ENCODE data around the gene HNRNPH2.
A peak's percentile ranks its signal among the peaks of the same experiment; 100 is the strongest.

HNRNPH2 gene

DNA sequence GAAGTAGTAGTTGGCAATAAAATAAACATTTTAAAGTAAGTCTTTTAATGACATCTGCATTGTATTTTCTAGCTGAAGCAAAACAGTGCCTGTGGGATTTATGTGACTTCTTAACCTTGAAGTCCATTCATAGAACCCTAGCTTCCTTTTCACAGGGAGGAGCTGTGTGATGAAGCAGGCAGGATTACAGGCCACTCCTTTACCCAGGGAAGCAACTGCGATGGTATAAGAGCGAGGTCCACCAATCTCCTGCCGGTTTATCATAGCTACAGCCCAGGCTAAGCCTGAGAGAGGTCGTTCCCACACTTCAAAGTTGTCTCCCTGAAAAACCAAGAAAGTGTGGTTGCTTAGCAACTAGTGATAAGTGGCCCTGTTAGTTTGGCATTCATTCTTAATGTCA is 10.2 kb upstream of the HNRNPH2 start:
- no peak for DNase-seq

DNA sequence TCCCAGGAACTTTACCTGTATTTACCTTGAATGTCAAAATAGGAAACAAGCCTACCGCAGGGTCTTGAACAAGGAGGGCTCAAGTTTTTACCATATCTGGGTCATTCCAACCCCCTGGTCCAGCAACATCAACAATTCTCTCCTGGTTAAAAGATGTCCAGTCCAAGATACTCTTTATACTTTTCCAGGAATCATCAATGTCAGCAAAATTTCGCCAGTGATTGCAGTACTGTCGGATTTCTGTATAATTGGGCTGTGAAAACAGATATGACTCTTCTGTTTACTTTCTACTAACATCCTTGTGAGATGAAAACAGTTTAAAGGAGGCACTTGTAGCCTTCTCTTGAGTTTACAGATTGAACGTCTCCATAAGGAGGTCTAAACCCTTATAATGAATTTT is 9.3 kb upstream of the HNRNPH2 start:
- DNase-seq: no peak

DNA sequence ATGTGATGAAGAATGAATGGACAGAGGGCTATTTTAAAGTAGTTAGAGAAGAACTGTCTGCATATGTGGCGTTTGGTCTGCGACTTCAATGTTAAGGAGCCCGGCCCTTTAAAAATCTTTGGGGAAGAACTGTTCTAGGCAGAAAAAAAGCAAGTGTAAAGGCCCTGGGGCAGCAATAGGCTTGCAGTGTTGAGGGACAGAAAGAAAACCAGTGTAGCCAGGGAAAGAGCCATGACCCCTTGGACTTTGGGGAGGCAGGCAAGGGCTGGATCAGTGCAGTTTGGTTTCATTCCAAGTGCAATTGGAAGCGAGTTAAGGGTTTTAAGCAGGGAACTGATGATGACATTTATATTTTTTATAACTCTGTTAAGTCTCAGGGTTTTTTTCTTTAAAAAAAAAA is 8.2 kb upstream of the HNRNPH2 start:
- DNase-seq: no peak

DNA sequence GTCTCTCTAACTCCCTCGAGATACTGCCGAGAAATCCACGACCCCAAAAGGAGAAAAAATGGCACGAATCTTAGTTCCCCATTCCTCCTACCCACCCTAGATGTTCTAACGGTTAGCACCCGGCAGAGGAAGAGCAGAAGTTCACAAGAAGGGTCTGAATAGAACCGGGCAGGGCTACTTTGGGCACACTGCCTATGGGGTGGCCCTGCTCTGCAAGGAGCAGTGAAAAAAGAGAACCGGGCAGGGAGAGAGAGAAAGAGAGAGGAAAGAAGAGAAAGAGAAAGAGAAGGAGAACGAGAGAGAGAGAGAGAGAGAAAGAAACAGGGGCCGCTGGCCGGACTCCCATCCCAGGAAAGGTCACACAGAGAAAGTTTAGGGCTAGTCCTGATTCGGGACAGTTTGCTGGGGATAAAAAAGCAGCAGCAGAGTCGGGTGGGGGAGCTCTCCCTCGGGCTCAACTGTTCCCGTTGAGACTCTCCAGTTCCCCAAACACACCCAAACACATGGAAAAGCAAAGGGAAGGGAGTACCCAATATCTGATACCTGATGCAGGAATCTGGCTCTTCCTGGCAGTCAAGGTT is 765 bp upstream of the HNRNPH2 start:
- DNase-seq: no peak

DNA sequence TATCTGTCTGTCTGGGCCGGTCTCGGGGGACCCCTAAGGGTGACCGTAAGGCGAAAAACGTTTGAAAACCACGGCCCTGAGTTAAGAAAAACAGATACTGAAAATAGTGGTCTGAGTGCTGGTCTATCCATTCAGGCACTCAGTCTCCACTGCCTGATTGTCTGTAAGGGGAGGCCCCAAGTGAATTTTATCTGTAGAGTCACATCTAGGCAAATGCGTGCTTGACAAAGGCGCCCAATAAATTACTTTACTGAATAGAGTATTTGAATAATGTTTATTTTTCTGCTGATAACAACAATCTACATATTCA is 465 bp downstream of the HNRNPH2 start:
- DNase-seq: no peak

DNA sequence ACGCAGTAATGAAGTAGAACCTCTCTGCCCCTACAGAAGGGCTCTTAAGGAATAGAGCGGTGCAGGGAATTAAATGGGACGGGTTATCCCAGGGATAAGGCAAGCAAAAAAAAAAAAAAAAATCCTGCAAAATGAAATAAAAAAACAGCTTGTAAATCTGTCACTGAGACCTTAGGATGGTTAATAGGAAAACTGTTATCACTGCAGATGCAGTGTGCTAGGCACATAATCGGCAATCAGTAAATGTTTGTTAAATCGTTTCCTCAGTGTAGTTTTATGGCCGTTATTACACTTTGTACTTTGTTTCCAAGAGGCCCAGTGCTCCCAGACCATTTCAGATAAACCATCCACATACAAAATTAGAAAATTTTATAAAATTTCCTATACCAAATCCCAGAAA is 1.0 kb downstream of the HNRNPH2 start:
- DNase-seq: no peak

DNA sequence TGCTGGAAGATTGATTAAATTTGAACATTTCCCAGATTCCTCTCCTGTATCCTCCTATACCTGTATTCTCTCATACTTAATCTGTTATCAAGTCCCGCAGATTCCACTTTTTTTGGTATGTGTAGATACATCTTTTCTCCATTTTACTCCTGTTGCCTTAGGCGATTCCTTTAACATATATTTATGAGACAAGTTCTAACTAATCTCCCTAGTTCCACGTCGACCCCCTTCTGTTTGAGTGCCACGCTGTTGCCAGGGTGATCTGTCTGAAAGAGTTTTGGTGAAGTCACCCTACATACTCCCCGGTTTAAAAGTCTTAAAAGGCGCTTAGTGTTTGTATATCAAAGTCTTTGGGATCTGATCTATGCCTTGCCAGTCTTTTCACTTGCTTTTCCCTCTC is 2.4 kb downstream of the HNRNPH2 start:
- no peak for DNase-seq

DNA sequence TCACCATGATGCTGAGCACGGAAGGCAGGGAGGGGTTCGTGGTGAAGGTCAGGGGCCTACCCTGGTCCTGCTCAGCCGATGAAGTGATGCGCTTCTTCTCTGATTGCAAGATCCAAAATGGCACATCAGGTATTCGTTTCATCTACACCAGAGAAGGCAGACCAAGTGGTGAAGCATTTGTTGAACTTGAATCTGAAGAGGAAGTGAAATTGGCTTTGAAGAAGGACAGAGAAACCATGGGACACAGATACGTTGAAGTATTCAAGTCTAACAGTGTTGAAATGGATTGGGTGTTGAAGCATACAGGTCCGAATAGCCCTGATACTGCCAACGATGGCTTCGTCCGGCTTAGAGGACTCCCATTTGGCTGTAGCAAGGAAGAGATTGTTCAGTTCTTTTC is 4.0 kb downstream of the HNRNPH2 start:
- no peak for DNase-seq

DNA sequence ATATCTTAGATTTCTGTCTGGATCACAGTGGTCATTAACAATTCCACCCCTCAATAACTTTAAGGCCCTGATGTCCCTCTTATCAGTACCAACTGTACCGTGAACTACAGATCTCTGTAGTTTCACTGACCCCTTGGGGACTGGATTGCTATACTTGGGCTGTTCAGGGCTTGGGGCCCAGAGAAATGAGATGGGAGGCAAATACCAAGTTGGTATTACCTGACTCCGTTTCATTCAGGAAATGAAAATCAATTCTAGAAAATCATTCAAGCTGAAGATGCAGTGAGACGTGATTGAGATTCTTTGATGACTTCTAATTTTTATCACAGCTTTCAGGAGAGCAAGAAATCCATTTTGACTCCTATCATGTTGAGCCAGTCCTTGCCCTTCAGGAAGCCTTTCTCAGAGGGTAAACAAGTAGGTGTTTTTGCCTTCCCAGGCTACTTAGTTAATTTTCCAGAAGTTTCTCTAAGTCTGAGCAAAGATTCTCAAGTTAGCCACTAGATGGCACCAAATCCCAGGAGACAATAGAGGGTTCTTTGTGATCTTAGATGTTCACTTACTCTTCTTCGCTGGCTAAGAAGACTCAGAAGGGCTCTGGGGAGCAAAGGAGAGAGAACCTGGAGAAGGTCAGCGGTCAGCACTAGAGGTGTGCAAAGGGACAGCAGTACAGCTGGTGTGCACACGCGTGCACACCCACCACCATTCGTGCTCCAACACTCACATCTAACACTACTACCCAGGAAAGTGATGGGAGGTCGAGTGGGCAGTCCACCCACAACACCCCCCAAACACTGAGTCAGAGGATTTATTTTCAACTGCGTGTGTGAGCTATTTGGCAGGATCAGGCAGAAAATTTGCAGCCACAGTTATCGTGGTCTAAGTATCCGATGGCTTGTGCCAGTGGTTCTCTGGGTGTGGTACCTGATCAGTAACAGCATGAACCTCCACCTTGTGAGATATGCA is 7.4 kb downstream of the HNRNPH2 start:
- DNase-seq: peak; percentile 8 to 76

DNA sequence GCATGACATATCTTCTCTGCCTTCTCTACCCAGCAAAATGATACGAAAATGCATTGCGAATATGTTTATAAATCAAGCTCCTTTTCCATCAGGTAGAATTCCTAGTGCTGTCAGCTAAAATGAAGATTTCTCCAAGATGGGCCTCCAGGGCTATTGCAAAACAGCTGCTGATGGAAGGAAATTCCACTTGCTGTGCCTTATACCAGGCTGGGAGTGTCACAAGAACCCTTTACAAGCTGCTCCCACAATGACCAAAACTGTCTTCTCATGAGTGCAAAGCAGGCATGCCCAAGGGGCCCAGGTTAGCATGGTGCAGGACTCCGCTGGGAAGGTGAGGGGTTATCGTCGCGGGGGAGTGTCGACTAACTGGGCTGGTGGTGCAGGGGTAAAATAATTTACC is 8.7 kb downstream of the HNRNPH2 start:
- no peak for DNase-seq

DNA sequence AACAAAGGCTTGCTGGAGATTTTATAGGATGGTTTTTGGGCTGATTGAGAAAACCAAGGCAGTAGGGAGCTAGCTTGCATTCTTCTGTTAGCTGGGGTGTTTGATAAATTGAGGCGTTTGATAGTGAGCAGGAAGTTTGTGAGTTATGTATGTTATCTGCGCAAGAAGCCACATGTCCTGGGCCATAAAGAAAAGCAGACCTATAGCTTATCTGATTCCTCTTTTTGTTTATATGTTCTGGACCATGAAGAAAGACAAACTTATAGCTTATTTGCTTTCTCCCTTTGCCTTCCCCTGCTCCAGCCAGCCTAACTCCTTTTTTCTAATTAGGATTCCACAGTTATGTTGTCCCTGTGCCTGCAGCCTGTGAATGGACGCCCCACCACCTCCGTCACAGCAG is 9.2 kb downstream of the HNRNPH2 start:
- no peak for DNase-seq

DNA sequence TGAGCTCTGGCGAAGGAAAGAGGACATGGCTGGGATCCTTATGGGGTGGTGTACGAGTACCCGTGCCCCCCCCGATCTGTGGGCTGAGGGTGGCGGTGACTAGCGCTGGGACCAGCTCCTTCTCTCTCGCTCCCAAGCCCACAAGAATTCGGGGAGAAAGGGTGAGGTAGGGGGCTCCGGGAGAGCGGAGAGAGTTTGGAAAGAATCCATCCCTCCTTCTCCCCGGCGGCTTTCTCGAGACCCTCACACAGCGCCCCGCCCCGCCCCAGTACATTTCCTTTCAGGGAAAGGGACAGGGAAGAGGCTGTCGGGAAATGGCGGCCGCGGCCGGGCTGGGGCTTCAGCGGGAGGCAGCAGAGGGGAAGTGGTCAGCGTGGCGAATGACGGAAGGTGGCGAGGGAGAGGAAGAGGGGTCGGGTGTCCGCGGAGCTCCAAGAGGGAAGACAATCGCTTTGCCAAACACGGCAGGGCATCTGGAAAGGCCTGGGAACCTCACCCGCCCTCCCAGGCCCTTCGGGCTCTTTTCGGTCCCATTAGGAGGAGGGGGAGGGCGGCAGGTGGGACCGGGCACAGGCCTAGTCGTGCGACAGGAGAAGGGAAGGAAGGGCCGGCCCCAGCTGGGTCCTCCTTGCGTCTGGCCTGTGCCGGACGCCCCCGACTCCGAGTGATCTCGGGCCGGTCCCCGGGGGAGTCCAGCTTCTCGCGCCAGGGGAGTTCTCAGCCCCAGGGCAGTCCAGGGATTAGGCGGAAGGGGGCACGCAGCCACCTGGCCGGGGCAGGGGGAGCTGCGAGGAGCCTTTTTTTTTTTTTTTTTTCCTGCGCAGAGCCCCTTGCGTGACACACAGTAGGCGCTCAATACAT is 10.2 kb downstream of the HNRNPH2 start:
- DNase-seq: peak; percentile 11 to 60

DNA sequence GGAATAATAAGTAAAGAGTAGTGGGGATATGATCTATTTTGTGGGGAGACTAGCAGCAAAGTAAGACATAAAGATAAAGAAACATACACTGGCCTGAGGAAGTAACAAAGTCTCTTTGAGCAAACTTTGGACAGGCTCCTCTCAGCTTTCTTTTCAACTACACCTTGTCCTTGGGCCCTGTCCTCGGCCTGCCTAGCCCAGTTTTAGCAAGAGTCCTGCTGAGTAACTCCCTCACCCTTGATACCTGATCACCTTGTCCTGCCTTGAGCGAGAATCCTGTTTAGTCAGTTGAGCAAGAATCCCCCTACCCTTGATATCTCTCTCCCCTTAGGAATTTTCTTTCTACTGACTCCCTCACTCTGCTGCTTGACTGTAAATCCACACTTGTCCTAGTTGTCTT is 11.5 kb downstream of the HNRNPH2 start:
- no peak for DNase-seq

DNA sequence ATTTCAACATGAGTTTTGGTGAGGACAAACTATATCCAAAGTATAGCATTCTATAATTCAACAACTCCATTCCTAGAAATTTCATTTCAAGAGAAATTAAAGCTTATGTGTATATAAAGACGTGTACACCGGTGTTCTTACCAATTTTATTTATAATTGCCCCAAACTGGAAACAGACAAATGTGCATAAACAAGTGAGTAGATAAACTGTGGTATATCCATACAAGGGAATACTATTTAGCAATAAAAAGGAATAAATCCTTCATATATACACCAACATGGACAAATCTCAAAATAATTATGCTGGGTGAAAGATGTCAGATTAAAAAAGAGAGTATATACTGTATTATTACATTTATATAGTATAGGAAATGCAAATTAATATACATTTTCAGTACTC is 19.9 kb downstream of the HNRNPH2 start:
- DNase-seq: no peak

DNA sequence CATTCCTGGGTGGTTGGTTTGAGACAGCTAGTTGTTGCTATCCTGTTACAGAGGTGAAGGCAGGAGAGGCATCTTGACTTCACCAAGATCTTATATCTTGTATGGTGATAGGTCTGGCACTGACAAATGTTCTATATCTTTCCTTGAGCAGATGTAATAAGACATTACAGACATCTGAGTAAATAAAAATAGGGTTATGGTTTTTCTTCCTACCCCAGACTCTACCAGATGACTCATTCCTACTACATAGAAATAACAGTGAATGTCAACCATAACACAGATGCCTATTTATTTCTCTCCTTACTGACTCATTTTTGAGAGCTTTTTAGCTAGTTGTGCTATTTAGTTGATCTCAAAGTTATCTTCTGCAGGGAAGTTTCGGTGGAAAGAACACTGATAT is 21.9 kb downstream of the HNRNPH2 start:
- no peak for DNase-seq

DNA sequence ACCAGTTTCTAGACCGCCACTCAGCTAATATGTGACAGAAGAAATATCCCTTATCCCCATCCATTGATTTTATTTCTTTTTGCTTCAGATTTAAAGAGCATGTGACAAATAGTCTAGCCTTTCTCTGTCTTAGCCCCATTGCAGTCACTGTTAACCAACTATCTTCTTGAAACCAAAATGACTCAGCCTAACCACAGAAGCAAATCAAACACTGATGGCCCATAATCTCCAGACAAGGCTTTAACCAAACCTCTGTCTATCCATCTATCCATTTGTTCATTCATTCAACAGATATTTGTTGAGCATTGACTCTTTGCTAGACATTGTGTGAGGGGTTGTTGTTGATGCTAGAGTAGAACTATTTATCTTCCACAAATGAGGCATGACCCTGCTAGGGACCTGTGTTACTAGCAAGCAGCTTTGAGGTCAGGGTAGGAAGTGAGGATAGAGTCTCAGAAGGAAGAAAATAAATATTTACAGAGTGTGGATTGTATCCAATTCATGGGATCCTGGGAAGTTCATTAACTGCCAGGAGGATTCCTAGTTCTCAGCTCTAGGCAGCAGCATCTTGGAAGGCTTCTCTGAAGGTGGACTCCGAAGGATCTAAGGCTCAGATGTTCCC is 22.5 kb downstream of the HNRNPH2 start:
- no peak for DNase-seq

DNA sequence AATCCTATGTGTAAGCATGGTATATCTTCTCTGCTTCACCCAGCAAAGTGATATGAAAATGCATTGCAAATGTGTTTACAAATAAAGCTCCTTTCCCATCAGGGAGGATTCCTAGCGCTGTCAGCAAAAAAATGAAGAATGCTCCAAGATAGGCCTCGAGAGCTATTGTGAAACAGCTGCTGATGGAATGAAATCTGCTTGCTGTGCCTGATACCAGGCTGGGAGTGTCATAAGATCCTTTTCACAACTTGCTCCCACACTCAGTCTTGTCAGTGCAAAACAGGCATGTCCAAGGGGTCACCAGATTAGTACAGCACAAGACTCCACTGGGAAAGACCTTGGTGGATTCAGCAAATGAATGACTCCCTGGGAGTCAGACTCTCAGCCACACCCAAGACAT is 34.1 kb downstream of the HNRNPH2 start:
- no peak for DNase-seq

DNA sequence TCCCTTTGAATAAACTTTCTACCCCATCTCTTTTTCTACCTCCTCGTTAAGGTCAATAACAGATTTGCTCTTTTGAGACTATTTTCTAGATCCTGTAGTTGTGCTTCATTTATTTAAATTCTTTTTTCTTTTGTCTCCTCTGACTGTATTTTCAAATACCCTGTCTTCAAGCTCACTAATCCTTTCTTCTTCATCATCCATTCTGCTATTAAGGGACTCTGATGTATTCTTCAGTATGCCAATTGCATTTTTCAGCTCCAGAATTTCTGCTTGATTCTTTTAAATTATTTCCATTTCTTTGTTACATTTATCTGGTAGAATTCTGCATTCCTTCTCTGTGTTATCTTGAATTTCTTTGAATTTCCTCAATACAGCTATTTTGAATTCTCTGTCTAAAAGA is 41.3 kb downstream of the HNRNPH2 start:
- no peak for DNase-seq

DNA sequence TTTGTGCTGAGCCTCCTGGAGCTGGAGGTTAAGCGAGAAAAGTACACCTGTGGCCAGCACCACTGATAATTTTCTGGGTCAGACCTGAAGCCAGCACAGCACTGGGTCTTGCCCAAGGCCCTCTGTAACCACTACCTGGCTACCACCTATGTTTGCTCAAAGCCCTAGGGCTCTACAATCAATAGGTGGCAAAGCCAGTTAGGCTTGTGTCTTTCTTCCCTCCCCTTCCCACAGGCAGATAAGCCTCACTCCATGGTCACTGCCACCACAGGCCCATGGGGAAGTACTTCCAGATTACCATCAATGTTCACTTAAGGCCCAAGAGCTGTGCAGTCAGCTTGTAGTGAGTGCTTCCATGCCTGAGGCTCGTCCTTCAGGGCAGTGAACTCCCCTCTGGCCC is 42.1 kb downstream of the HNRNPH2 start:
- DNase-seq: no peak

DNA sequence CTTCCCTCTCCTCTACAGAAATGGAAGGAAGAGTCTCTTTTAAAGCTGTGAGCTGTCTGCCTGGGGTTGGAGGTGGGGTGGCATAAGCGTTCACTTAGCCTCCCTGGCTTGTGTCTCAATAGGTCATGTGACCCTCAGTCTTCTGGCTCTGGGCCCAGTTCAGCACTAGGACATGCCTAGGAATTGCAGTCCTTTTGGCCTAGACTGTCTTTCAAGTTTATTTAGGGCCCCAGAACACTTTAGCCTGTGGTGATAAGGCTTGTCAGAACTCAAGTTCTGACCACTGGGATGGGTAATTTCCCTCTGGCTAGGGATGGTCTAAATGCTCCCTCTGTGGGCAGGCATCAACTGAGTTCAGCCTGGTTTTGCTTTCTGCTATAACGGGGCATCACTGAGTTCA is 42.9 kb downstream of the HNRNPH2 start:
- no peak for DNase-seq

DNA sequence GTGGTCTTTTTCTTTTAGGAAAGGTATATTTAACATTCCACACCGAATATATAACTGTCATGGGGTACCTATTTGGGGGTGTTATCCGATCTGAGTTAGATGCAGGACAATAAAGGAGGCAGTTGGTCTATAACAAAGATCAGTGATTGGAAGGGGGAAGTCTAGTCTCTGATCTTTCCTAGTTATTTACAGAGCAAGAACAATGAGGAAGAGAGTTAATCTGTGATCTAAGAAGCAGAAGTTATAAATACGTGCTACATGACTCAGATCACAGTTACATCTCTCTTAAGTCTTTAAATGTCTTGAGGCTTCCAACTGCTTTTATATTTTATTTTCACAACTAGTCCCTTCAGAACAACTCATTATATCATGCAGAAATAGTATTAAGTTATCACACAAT is 44.0 kb downstream of the HNRNPH2 start:
- no peak for DNase-seq

DNA sequence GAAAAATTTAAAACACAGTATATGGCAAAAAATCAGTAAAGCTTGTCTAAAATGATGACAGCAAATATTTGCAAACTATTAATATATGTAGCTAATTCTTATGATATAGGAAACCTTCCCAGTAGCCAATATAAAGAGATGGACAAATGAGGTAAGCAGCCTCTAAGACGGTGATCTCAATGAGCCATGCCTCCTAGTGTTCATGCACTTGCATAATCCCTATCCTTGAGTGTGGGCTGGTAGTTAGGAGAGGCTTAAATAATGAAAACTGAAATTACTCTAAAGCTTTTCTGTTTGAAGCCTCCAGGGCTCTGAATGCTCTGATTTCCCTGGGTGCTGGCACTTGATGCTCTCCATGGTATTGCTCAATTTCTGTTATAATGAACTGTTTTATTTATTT is 52.6 kb downstream of the HNRNPH2 start:
- no peak for DNase-seq

DNA sequence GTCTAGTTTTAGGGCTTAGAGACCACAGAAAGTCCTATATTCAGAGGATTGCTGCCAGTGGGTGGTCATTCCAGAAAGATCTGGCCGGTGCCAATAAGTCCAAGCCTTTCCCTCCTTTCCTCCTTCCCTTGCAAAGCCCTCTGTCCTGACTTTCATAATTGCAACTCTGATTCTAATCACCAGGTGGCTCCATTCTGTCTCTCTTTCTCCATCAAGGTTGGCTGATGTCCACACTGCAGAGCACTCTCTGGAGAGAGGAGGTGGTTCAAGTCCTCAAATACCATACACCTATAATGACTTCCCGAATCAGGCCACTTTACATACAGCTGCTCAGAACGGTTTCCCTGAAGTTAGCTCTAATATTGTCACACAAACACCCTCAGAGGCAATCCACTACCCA is 54.9 kb downstream of the HNRNPH2 start:
- DNase-seq: no peak
